HG03342 (cell line): ENCODE data around the gene TNIK.

ENCODE experiments used
- ATAC-seq: cut with Tn5 transposase; IDR thresholded peaks from one replicate; pipeline ENCODE4 v1.9.1; 2021; ENCODE audit warnings: mild to moderate bottlenecking, moderate library complexity; ENCODE audit not compliant: unreplicated experiment

TNIK gene

GRCh38 chr3:171059978-171060377 is 400.2 kb downstream of the TNIK start:
- ATAC-seq, result no peak

GRCh38 chr3:171058873-171059603 is 401.2 kb downstream of the TNIK start:
- no peak for ATAC-seq

- ATAC-seq, result no peak
Observed at GRCh38 chr3:171058058-171058457, 402.1 kb downstream of the TNIK start.

GRCh38 chr3:171057072-171057471 is 403.1 kb downstream of the TNIK start:
- no peak for ATAC-seq

- ATAC-seq, result no peak
Observed at GRCh38 chr3:171056528-171056927, 403.7 kb downstream of the TNIK start.

GRCh38 chr3:171055336-171056178 is 404.6 kb downstream of the TNIK start:
- ATAC-seq, result no peak

- no peak for ATAC-seq
Observed at GRCh38 chr3:171054921-171055320, 405.3 kb downstream of the TNIK start.

- ATAC-seq, result no peak
Observed at GRCh38 chr3:171054231-171054630, 406.0 kb downstream of the TNIK start.

- ATAC-seq, result peak; percentile 92
Observed at GRCh38 chr3:171049861-171050444, 410.3 kb downstream of the TNIK start.

GRCh38 chr3:171046760-171047159 is 413.4 kb downstream of the TNIK start:
- ATAC-seq, result no peak

- no peak for ATAC-seq
Observed at GRCh38 chr3:171044835-171045793, 415.1 kb downstream of the TNIK start.

- no peak for ATAC-seq
Observed at GRCh38 chr3:171044384-171044783, 415.8 kb downstream of the TNIK start.

- ATAC-seq, result no peak
Observed at GRCh38 chr3:171039674-171040073, 420.5 kb downstream of the TNIK start.

GRCh38 chr3:171038342-171038741 is 421.9 kb downstream of the TNIK start:
- no peak for ATAC-seq

- ATAC-seq, result no peak
Observed at GRCh38 chr3:171028779-171029232, 431.4 kb downstream of the TNIK start.

GRCh38 chr3:171028025-171028778 is 432.0 kb downstream of the TNIK start:
- ATAC-seq, result peak; percentile 57

- no peak for ATAC-seq
Observed at GRCh38 chr3:171026597-171027293, 433.5 kb downstream of the TNIK start, which contains the start of gene SLC2A2. Gene SLC2A2, minus strand, starts transcription at chr3:171026720. Its CDS starts 50 bp downstream, at chr3:171026670.

GRCh38 chr3:171023566-171023965 is 436.6 kb downstream of the TNIK start:
- ATAC-seq, result no peak

- no peak for ATAC-seq
Observed at GRCh38 chr3:171021377-171021776, 438.8 kb downstream of the TNIK start.
